ENCODE measurements around the gene ABCD2. TPM values are rescaled to one million over a fixed set of nuclear protein-coding genes. Genes with fewer than 3 reads are reported as not detected.

The ABCD2 gene
- 3.8 TPM for polyA plus RNA-seq (2012; ENCODE audit: insufficient read depth, insufficient read length, low read depth)

GRCh38 chr12:39619660-39620433 lies at the start of gene ABCD2:
Gene ABCD2, minus strand, starts transcription at chr12:39619803. Its CDS starts 188 bp downstream, at chr12:39619615.
- Histone ChIP-seq H3K36me3 (no peaks in the 10 kb centered on the region), H3K4me1 (peaks cover 3% of the 10 kb centered on the region), H3K9me3 (no peaks in the 10 kb centered on the region), H3K4me3 (ENCODE audit: low read depth, low read length) (peak within 1 kb of the TSS; percentile 88), H3K27me3 (no peaks in the 10 kb centered on the region)
- TF ChIP-seq CTCF (IDR thresholded peaks at IDR 0.05; ENCODE audit: low read depth, low read length): peak; percentile 12; the same call in 1 of the 2 replicates
- peak; percentile 90 for DNase-seq

- TF ChIP-seq CTCF (IDR thresholded peaks at IDR 0.05; ENCODE audit: low read depth, low read length): no peak
- DNase-seq: no peak
- H3K9me3 ChIP-seq: no peaks in the 10 kb centered on the region
Measured at GRCh38 chr12:39660101-39660500, 40.5 kb upstream of the ABCD2 start.

DNA sequence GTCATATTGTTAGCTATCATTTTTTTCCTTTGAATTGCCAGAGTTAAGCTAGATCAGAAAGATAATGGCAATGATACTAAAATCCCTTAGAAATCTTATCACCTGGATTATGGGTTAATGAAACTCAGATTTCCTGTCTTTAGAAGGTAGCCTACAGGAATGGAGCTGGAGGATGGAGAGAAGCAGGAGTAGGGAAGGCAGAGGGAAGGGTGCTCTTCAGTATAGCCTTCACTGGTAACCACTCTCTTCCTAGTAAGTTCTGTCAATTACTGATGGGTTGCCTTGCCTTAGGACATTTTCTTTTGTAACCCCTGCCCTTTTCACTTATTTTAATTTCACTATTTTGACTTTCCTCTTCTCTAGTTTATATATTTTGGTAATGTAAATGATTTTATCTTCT lies 27.8 kb upstream of the ABCD2 start:
- no peak for TF ChIP-seq CTCF (IDR thresholded peaks at IDR 0.05; ENCODE audit: low read depth, low read length)

More at GRCh38 chr12:39660101-39660500, 40.5 kb upstream of the ABCD2 start:
- Histone ChIP-seq H3K4me1 (no peaks in the 10 kb centered on the region), H3K4me3 (ENCODE audit: low read depth, low read length) (no peak overlapping the region), H3K27me3 (no peaks in the 10 kb centered on the region), H3K36me3 (no peaks in the 10 kb centered on the region)

GRCh38 chr12:39646963-39647362 lies 27.4 kb upstream of the ABCD2 start:
- Histone ChIP-seq H3K4me1 (no peaks in the 10 kb centered on the region), H3K27me3 (no peaks in the 10 kb centered on the region), H3K4me3 (ENCODE audit: low read depth, low read length) (no peak overlapping the region), H3K9me3 (no peaks in the 10 kb centered on the region), H3K36me3 (no peaks in the 10 kb centered on the region)
- no peak for TF ChIP-seq CTCF (IDR thresholded peaks at IDR 0.05; ENCODE audit: low read depth, low read length)
- no peak for DNase-seq

More for the DNA sequence above, 27.8 kb upstream of the ABCD2 start:
- no peaks in the 10 kb centered on the region for H3K27me3 ChIP-seq
- H3K4me3 ChIP-seq (ENCODE audit: low read depth, low read length): no peak overlapping the region
- H3K4me1 ChIP-seq: no peaks in the 10 kb centered on the region
- no peaks in the 10 kb centered on the region for H3K36me3 ChIP-seq
- DNase-seq: no peak
- H3K9me3 ChIP-seq: no peaks in the 10 kb centered on the region

GRCh38 chr12:39643052-39643451 lies 23.4 kb upstream of the ABCD2 start:
- no peaks in the 10 kb centered on the region for H3K4me1 ChIP-seq
- DNase-seq: no peak
- no peaks in the 10 kb centered on the region for H3K36me3 ChIP-seq
- no peak for TF ChIP-seq CTCF (IDR thresholded peaks at IDR 0.05; ENCODE audit: low read depth, low read length)
- H3K27me3 ChIP-seq: no peaks in the 10 kb centered on the region
- no peak overlapping the region for H3K4me3 ChIP-seq (ENCODE audit: low read depth, low read length)
- H3K9me3 ChIP-seq: no peaks in the 10 kb centered on the region

- no peak overlapping the region for H3K4me3 ChIP-seq (ENCODE audit: low read depth, low read length)
- no peaks in the 10 kb centered on the region for H3K36me3 ChIP-seq
- no peaks in the 10 kb centered on the region for H3K9me3 ChIP-seq
- no peaks in the 10 kb centered on the region for H3K4me1 ChIP-seq
- TF ChIP-seq CTCF (IDR thresholded peaks at IDR 0.05; ENCODE audit: low read depth, low read length): no peak
- DNase-seq: no peak
- no peaks in the 10 kb centered on the region for H3K27me3 ChIP-seq
Measured at GRCh38 chr12:39638840-39639239, 19.2 kb upstream of the ABCD2 start.

Measured in BE2C (cell line).